Endothelial cell of umbilical vein (primary cell): Measurements from ENCODE around the gene TEAD3. TPM values are rescaled to one million over a fixed set of nuclear protein-coding genes. Genes with fewer than 3 reads are reported as not detected.

ENCODE experiments used
- BruUV-seq: library from RNA; stranded (reverse); fragments of 400-500 nt; replicated peaks from 2 replicates; lab custom pipeline; 2021; lab: Mats Ljungman, UMichigan
- CTCF ChIA-PET: fragments of 300-600, 350-600 bp; sonication (Branson Sonifier 250); formaldehyde crosslinking; loops from one replicate; lab custom pipeline; 2021; ENCODE audit warnings: antibody characterized with exemption, inconsistent platforms; lab: Charles Lee
- POLR2A ChIA-PET: fragments of 300-600, 350-600 bp; sonication (Branson Sonifier 250); formaldehyde crosslinking; loops from one replicate; lab custom pipeline; 2021; ENCODE audit warnings: antibody characterized with exemption, inconsistent platforms; lab: Charles Lee
- DNase-seq: peaks from one replicate; pipeline ENCODE4 v3.0.0-alpha.2; 2011; ENCODE audit warnings: low read depth, low spot score
- FAIRE-seq: peaks from 2 replicates; lab custom pipeline; 2011; peaks lifted over from hg19 to GRCh38; lab: Jason Lieb, UNC
- H2AFZ ChIP-seq: 2 replicates; pipeline ENCODE4 v1.6.0; 2012; ENCODE audit warnings: low read depth, low read length, control low read depth, inconsistent platforms
- H3K27ac ChIP-seq: 2 replicates; pipeline ENCODE4 v1.5.1; 2011; ENCODE audit warnings: low read depth, mild to moderate bottlenecking, control low read depth, low read length, moderate library complexity; ENCODE audit not compliant: insufficient read depth
- H3K27me3 ChIP-seq, 2 experiments: 2 replicates each; pipeline versions ENCODE4 v1.6.0 to v1.6.1; 2011; ENCODE audit warnings: low read length in 2 of 2, mixed read lengths in 1 of 2; ENCODE audit not compliant: control insufficient read depth in 2 of 2, insufficient read depth in 2 of 2
- H3K36me3 ChIP-seq, 2 experiments: 2 replicates in 1 of 2; 3 replicates in 1 of 2; pipeline ENCODE4 v1.5.1; 2011; ENCODE audit warnings: low read length in 2 of 2, mild to moderate bottlenecking in 1 of 2, moderate library complexity in 1 of 2; ENCODE audit not compliant: control insufficient read depth in 2 of 2, insufficient read depth in 2 of 2; ENCODE audit errors: extremely low read depth in 1 of 2
- H3K4me1 ChIP-seq: 3 replicates; pipeline ENCODE4 v1.5.1; 2011; ENCODE audit warnings: mild to moderate bottlenecking, low read length; ENCODE audit not compliant: control insufficient read depth, insufficient read depth; ENCODE audit errors: extremely low read depth
- H3K4me2 ChIP-seq: 2 replicates; pipeline ENCODE4 v1.6.1; 2011; ENCODE audit warnings: low read length, control low read depth, mixed read lengths; ENCODE audit not compliant: insufficient read depth
- H3K4me3 ChIP-seq, 3 experiments: fragments of 200-600 bp in 1 of 3; sonication (generic), shearing (Covaris generic) in 1 of 3; replicated peaks in 1 of 3; 2 replicates each; pipeline ENCODE4 v1.5.1; 2011 to 2016; ENCODE audit warnings: control low read depth in 3 of 3, low read length in 3 of 3, mild to moderate bottlenecking in 2 of 3, inconsistent platforms in 1 of 3, low read depth in 1 of 3, moderate library complexity in 1 of 3; ENCODE audit not compliant: insufficient read depth in 1 of 3
- H3K79me2 ChIP-seq: 2 replicates; pipeline ENCODE4 v1.6.0; 2012; ENCODE audit warnings: low read length, inconsistent platforms; ENCODE audit not compliant: control insufficient read depth, insufficient read depth
- H3K9ac ChIP-seq: replicated peaks from 2 replicates; pipeline ENCODE3; 2011; ENCODE audit warnings: low read length, control low read depth; ENCODE audit not compliant: insufficient read depth; ENCODE audit errors: extremely low read depth
- H3K9me1 ChIP-seq: replicated peaks from 3 replicates; pipeline ENCODE4 v1.6.0; 2011; ENCODE audit warnings: mild to moderate bottlenecking, low read length; ENCODE audit not compliant: control insufficient read depth, insufficient read depth; ENCODE audit errors: extremely low read depth
- H3K9me3 ChIP-seq: replicated peaks from 2 replicates; pipeline ENCODE4 v1.5.1; 2012; ENCODE audit warnings: low read length, inconsistent platforms; ENCODE audit not compliant: control insufficient read depth, insufficient read depth
- H4K20me1 ChIP-seq: replicated peaks from 2 replicates; pipeline ENCODE3; 2011; ENCODE audit warnings: mild to moderate bottlenecking, low read length; ENCODE audit not compliant: control insufficient read depth, insufficient read depth; ENCODE audit errors: extremely low read depth
- CTCF ChIP-seq, 2 donors: IDR thresholded peaks; 1 replicate in 1 of 2; 2 replicates in 1 of 2; pipeline ENCODE4 v1.5.1; 2011; ENCODE audit warnings: low read length in 2 of 2, mild to moderate bottlenecking in 2 of 2, moderate library complexity in 2 of 2, control low read depth in 1 of 2, inconsistent platforms in 1 of 2, low read depth in 1 of 2; ENCODE audit not compliant: insufficient read depth in 1 of 2; ENCODE audit errors: extremely low read depth in 1 of 2
- EZH2 ChIP-seq: IDR thresholded peaks from 2 replicates; pipeline ENCODE4 v1.6.1; 2012; ENCODE audit warnings: borderline replicate concordance, low read depth, mild to moderate bottlenecking, moderate library complexity, low read length, inconsistent platforms; ENCODE audit not compliant: severe bottlenecking
- FOS ChIP-seq: IDR thresholded peaks from 2 replicates; pipeline ENCODE4 v1.6.1; 2011; ENCODE audit warnings: mild to moderate bottlenecking, low read length, moderate library complexity, borderline replicate concordance; ENCODE audit not compliant: insufficient read depth
- GATA2 ChIP-seq: IDR thresholded peaks from 2 replicates; pipeline ENCODE4 v1.7.0; 2011; ENCODE audit warnings: low read depth, mild to moderate bottlenecking, moderate library complexity, mixed read lengths, low read length; ENCODE audit not compliant: insufficient read length, insufficient read depth
- JUN ChIP-seq: IDR thresholded peaks from 2 replicates; pipeline ENCODE4 v1.6.1; 2011; ENCODE audit warnings: borderline replicate concordance, low read depth; ENCODE audit not compliant: insufficient read length, insufficient read depth
- MAX ChIP-seq: IDR thresholded peaks from 2 replicates; pipeline ENCODE4 v1.6.1; 2011; ENCODE audit not compliant: insufficient read depth, insufficient read length
- MYC ChIP-seq: IDR thresholded peaks from one replicate; pipeline ENCODE4 v1.6.1; 2011; ENCODE audit warnings: mild to moderate bottlenecking, low read depth, low read length
- POLR2A ChIP-seq: IDR thresholded peaks from 2 replicates; pipeline ENCODE4 v1.6.1; 2012; ENCODE audit warnings: low read depth, mild to moderate bottlenecking, control low read depth, low read length
- POLR2AphosphoS5 ChIP-seq: IDR thresholded peaks from 2 replicates; pipeline ENCODE4 v1.6.1; 2012; ENCODE audit warnings: low read depth, mild to moderate bottlenecking, control low read depth, low read length, moderate library complexity; ENCODE audit not compliant: insufficient read depth
- dilution Hi-C: fragments of 300-500 bp; cut with MboI; formaldehyde crosslinking; loops from one replicate; pipeline ENCODE4 v1.15.0; 2019; ENCODE audit warnings: low sequenced_read_pairs; ENCODE audit not compliant: extremely low pct_ligation_motif_present
- intact Hi-C: fragments of 100-400 bp; cut with micrococcal nuclease; formaldehyde crosslinking; loops from one replicate; pipeline ENCODE4 v1.10.0; 2022
- polyA plus RNA-seq, 4 experiments: library from polyadenylated mRNA; depleted of rRNA in 3 of 4; stranded (reverse) in 3 of 4; unstranded in 1 of 4; fragments of >200 nt; gene quantifications; 2 replicates each; pipeline versions ENCODE4 v1.2.1 to v1.2.3, GENCODE V29; 2011 to 2012; ENCODE audit warnings: missing spikeins in 1 of 4
- total RNA-seq: library from RNA; stranded (reverse); gene quantifications from 2 replicates; pipeline ENCODE4 v1.2.3, GENCODE V29; 2021

Gene TEAD3
- total and polyA plus RNA-seq, 2 donors (not counting 3 experiments of a cell fraction or from before 2014, with no cell fraction given), result 1.1 to 1.6 TPM

GRCh38 chr6:35534407-35535170, 37.7 kb upstream of the TEAD3 start:
- Histone ChIP-seq H3K9ac (no peak overlapping the region), H3K9me1 (no peaks in the 10 kb centered on the region), H2AFZ (no peak overlapping the region), H3K27me3 (peaks cover 2 to 12% of the 10 kb centered on the region in 2 experiments), H3K79me2 (no peaks in the 10 kb centered on the region), H3K4me1 (no peaks in the 10 kb centered on the region), H3K4me2 (no peak overlapping the region), H3K36me3 (no peaks in the 10 kb centered on the region), H3K4me3 (no peak overlapping the region), H3K27ac (no peak overlapping the region), H3K9me3 (no peaks in the 10 kb centered on the region), H4K20me1 (no peaks in the 10 kb centered on the region)
- dilution Hi-C loops (no loop called here), intact Hi-C loops (no loop called here)
- no peak for DNase-seq
- BruUV-seq, result no TSS peak
- FAIRE-seq, result no peak
- TF ChIP-seq GATA2 (no peak), CTCF (IDR thresholded peaks at IDR 0.05; ENCODE audit: extremely low read depth in 1 of 2, insufficient read depth in 1 of 2, low read depth in 1 of 2, low read length in 2 of 2) (no peak), MYC (no peak)
- ChIA-PET CTCF (interaction anchor here (1.8 to 4.7 kb wide), 4 partner anchors 12 to 203 kb away, joined by 3 to 20 read pairs (median 12); no protein-coding TSS in a partner anchor), POLR2A (no interaction called here)

GRCh38 chr6:35533981-35534380, 37.1 kb upstream of the TEAD3 start:
- Histone ChIP-seq H4K20me1 (no peaks in the 10 kb centered on the region), H3K4me1 (no peaks in the 10 kb centered on the region), H2AFZ (no peak overlapping the region), H3K9me3 (no peaks in the 10 kb centered on the region), H3K27ac (no peak overlapping the region), H3K4me2 (no peak overlapping the region), H3K9me1 (no peaks in the 10 kb centered on the region), H3K9ac (no peak overlapping the region), H3K27me3 (peaks cover 2 to 12% of the 10 kb centered on the region in 2 experiments), H3K79me2 (no peaks in the 10 kb centered on the region), H3K4me3 (no peak overlapping the region), H3K36me3 (no peaks in the 10 kb centered on the region)
- FAIRE-seq (no peak), DNase-seq (no peak)
- POLR2A ChIA-PET, result no interaction called here
- TF ChIP-seq MYC (no peak), JUN (no peak), FOS (no peak), POLR2AphosphoS5 (no peak), POLR2A (no peak), CTCF (IDR thresholded peaks at IDR 0.05; ENCODE audit: extremely low read depth in 1 of 2, insufficient read depth in 1 of 2, low read depth in 1 of 2, low read length in 2 of 2) (no peak), GATA2 (no peak), EZH2 (no peak), MAX (no peak)
- CTCF ChIA-PET, result interaction anchor here (1.8 to 4.7 kb wide), 4 partner anchors 11 to 203 kb away, joined by 3 to 20 read pairs (median 12); no protein-coding TSS in a partner anchor
- dilution Hi-C loops, result no loop called here
- no TSS peak for BruUV-seq
- intact Hi-C loops, result no loop called here
